ENCODE results near the gene PARVG. TPM values are rescaled to one million over a fixed set of nuclear protein-coding genes. Genes with fewer than 3 reads are reported as not detected.

Gene PARVG
- total and polyA plus RNA-seq, 9 of the 15 experiments (the other 6 are each of a cell fraction or from before 2014, with no cell fraction given), result 0.35 TPM; not detected in 8

GRCh38 chr22:44131989-44132685 is 48.6 kb upstream of the PARVG start:
- H2AFZ ChIP-seq (ENCODE audit: low read depth, low read length), result no peak overlapping the region
- WGBS (ENCODE audit: insufficient coverage, low coverage, missing lambda C conversion rate), result 82% methylated on average over 8 of the region's 13 CpGs
- ChIA-PET CTCF (ENCODE audit: low intra/inter-chr PET ratio) (no interaction called here), POLR2A (interaction anchor here (0.7 kb wide), 1 partner anchor 246 kb away, joined by 3 read pairs; no protein-coding TSS in a partner anchor)
- in situ Hi-C loops (cut with MboI) (no loop called here), intact Hi-C loops (cut with micrococcal nuclease) (no loop called here)
- FAIRE-seq (no peak), ATAC-seq (no peak), DNase-seq (ENCODE audit: extremely low read depth in 1 of 4, low spot score in 3 of 4) (no peak)
- 0 out of 2 replicates have a peak, but pooled peaks cover 5% of the 10 kb centered on the region for H4K20me1 ChIP-seq (replicated peaks; ENCODE audit: control insufficient read depth, insufficient read depth, low read length)
- H3K79me2 ChIP-seq (ENCODE audit: control insufficient read depth, insufficient read depth, low read length), result no peaks in the 10 kb centered on the region
- H3K27ac ChIP-seq (ENCODE audit: extremely low read depth, low read depth, low read length), result no peak overlapping the region
- H3K9me3 ChIP-seq (replicated peaks; ENCODE audit: control insufficient read depth, insufficient read depth, low read depth, low read length), result no peaks in the 10 kb centered on the region
- TF ChIP-seq SLC30A9 (CRISPR knock-in tag; IDR thresholded peaks at IDR 0.05) (no peak), ZNF23 (CRISPR knock-in tag; IDR thresholded peaks at IDR 0.05) (no peak), ARID1B (IDR thresholded peaks at IDR 0.05) (no peak), HINFP (tag; conservative IDR thresholded peaks at IDR 0.05; ENCODE audit: low read depth) (no peak), ZNF124 (CRISPR knock-in tag; IDR thresholded peaks at IDR 0.05) (no peak), STAT5B (CRISPR knock-in tag; IDR thresholded peaks at IDR 0.05) (no peak), TCFL5 (CRISPR knock-in tag; conservative IDR thresholded peaks at IDR 0.05) (no peak), BMI1 (IDR thresholded peaks at IDR 0.05; ENCODE audit: low read length) (no peak), CTCF (IDR thresholded peaks at IDR 0.05 in 2 of 3, conservative IDR thresholded peaks at IDR 0.05 in 1 of 3; ENCODE audit: insufficient read depth in 2 of 3, low read depth in 1 of 3, low read length in 3 of 3) (no peak), KLF6 (CRISPR knock-in tag; IDR thresholded peaks at IDR 0.05; ENCODE audit: borderline replicate concordance) (no peak), HDAC1 (IDR thresholded peaks at IDR 0.05) (no peak), ZBTB11 (CRISPR knock-in tag; IDR thresholded peaks at IDR 0.05) (no peak), FOSL1 (tag; conservative IDR thresholded peaks at IDR 0.05) (no peak), KDM2B (CRISPR knock-in tag; IDR thresholded peaks at IDR 0.05) (no peak), DDX20 (tag; IDR thresholded peaks at IDR 0.05; ENCODE audit: low read depth) (no peak)
- H3K27me3 ChIP-seq (ENCODE audit: control insufficient read depth in 2 of 2, insufficient read depth in 2 of 2, low read length in 2 of 2), result no peaks in the 10 kb centered on the region
- no peak overlapping the region for H3K9ac ChIP-seq (ENCODE audit: insufficient read depth in 1 of 2, low read depth in 2 of 2, low read length in 2 of 2)
- H3K4me2 ChIP-seq (ENCODE audit: insufficient read depth, low read length), result no peak overlapping the region
- BruUV-seq (replicated peaks), result no TSS peak
- H3K9me1 ChIP-seq (ENCODE audit: control insufficient read depth, insufficient read depth, low read length), result no peaks in the 10 kb centered on the region
- no peak overlapping the region for H3K4me3 ChIP-seq
- H3K36me3 ChIP-seq (ENCODE audit: control insufficient read depth, insufficient read depth, low read length), result peaks cover 18% of the 10 kb centered on the region; the same call in 1 of the 3 replicates
- peaks cover 0 to 5% of the 10 kb centered on the region in 2 experiments; a peak in 4 of 5 replicates for H3K4me1 ChIP-seq (replicated peaks in 1 of 2; ENCODE audit: control insufficient read depth in 2 of 2, insufficient read depth in 2 of 2, low read length in 2 of 2)

Measured in K562 (cell line).